ENCODE results near the gene UTF1. TPM values are rescaled to one million over a fixed set of nuclear protein-coding genes. Genes with fewer than 3 reads are reported as not detected.

The UTF1 gene
- total RNA-seq, 4 donors from 2014 or later = not detected

- TF ChIP-seq, protein P1, sequence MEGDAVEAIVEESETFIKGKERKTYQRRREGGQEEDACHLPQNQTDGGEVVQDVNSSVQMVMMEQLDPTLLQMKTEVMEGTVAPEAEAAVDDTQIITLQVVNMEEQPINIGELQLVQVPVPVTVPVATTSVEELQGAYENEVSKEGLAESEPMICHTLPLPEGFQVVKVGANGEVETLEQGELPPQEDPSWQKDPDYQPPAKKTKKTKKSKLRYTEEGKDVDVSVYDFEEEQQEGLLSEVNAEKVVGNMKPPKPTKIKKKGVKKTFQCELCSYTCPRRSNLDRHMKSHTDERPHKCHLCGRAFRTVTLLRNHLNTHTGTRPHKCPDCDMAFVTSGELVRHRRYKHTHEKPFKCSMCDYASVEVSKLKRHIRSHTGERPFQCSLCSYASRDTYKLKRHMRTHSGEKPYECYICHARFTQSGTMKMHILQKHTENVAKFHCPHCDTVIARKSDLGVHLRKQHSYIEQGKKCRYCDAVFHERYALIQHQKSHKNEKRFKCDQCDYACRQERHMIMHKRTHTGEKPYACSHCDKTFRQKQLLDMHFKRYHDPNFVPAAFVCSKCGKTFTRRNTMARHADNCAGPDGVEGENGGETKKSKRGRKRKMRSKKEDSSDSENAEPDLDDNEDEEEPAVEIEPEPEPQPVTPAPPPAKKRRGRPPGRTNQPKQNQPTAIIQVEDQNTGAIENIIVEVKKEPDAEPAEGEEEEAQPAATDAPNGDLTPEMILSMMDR (IDR thresholded peaks at IDR 0.05; ENCODE audit: low read depth) = no peak
Observed at GRCh38 chr10:133260895-133261725, 31.1 kb downstream of the UTF1 start.

DNA sequence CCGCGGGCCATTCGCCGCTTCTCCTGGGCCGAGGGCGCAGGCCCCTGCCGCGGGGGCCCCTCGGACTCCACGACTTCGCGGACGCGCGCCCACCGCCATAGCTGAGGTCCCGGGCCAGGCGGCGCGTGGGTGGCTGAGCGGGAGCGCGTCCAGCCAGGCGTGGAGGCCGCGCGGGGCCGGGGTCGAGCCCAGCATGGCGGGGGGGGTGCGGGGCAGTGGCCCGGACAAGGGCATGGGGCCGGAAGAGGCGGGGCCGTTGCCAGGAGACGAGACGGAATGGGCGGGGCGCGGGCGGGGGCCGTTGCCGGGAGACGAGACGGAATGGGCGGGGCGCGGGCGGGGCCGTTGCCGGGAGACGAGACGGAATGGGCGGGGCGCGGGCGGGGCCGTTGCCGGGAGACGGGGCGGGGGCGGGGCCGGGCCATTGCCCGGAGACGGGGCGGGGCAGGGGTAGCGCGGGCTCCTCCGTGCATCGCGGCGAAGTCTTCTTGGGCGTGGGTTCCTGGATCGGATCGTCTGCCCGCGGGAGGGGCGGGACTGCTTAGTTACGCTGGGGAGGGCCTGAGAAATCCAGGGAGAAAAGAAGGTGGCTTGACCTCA, 31.8 kb downstream of the UTF1 start:
- TF ChIP-seq, protein P1 (IDR thresholded peaks at IDR 0.05; ENCODE audit: low read depth) = no peak

- TF ChIP-seq, protein P1 (IDR thresholded peaks at IDR 0.05; ENCODE audit: low read depth) = no peak
Observed at GRCh38 chr10:133262696-133263095, 32.7 kb downstream of the UTF1 start.

GRCh38 chr10:133263674-133264073, 33.7 kb downstream of the UTF1 start:
- TF ChIP-seq, protein P1 (IDR thresholded peaks at IDR 0.05; ENCODE audit: low read depth) = no peak

DNA sequence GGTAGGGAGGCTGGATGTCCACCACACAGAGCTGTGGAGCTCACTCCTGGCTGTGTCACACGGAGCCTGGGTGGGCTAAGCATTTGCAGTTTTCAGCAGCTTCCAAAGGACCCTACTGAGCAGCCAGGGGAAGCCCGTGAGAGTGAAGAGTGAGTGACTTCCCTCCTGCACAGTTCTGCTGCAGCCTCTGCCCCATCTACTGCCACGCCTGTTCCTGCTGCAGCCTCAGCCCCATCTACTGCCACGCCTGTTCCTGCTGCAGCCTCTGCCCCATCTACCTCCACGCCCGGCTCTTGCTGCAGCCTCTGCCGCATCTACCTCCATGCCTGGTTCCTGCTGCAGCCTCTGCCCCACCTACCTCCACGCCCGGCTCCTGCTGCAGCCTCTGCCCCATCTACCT, 34.4 kb downstream of the UTF1 start:
- TF ChIP-seq, protein P1 (IDR thresholded peaks at IDR 0.05; ENCODE audit: low read depth) = no peak

GRCh38 chr10:133266056-133266795, 36.2 kb downstream of the UTF1 start:
- TF ChIP-seq, protein P1 (IDR thresholded peaks at IDR 0.05; ENCODE audit: low read depth) = no peak

GRCh38 chr10:133267293-133267692, 37.3 kb downstream of the UTF1 start:
- TF ChIP-seq, protein P1 (IDR thresholded peaks at IDR 0.05; ENCODE audit: low read depth) = no peak
